K562 (cell line): ENCODE data around the gene OSBPL10. TPM values are rescaled to one million over a fixed set of nuclear protein-coding genes. Genes with fewer than 3 reads are reported as not detected.

Experiments
- ATAC-seq: fragments of 200-7000 bp; cut with Tn5 transposase; 3 replicates; pipeline ENCODE4 v1.9.1; 2020; ENCODE audit warnings: moderate library complexity
- BruUV-seq: library from RNA; stranded (reverse); fragments of 400-500 nt; replicated peaks from 2 replicates; lab custom pipeline; 2021; lab: Mats Ljungman, UMichigan
- CTCF ChIA-PET: fragments of 300-600 bp; formaldehyde crosslinking; extraction: SDS; loops from one replicate; lab custom pipeline; 2021; ENCODE audit warnings: low intra/inter-chr PET ratio; lab: Yijun Ruan, JAX
- POLR2A ChIA-PET: fragments of 300-600, 350-650 bp; sonication (Branson Sonifier 250); formaldehyde crosslinking; extraction: SDS; loops from one replicate; lab custom pipeline; 2021; ENCODE audit warnings: antibody characterized with exemption, inconsistent platforms; lab: Yijun Ruan, JAX
- DNase-seq, 4 experiments: peaks; one replicate each; pipeline versions ENCODE4 v3.0.0 to v3.0.0-alpha.2; 2011 to 2018; ENCODE audit warnings: low spot score in 3 of 4, mixed read lengths in 3 of 4; ENCODE audit errors: extremely low read depth in 1 of 4
- FAIRE-seq: peaks from 2 replicates; lab custom pipeline; 2011; peaks lifted over from hg19 to GRCh38; lab: Jason Lieb, UNC
- H2AFZ ChIP-seq: 2 replicates; pipeline ENCODE4 v1.6.0; 2011; ENCODE audit warnings: low read depth, low read length, control low read depth, inconsistent platforms
- H3K27ac ChIP-seq: fragments of 200-600 bp; 3 replicates; pipeline ENCODE4 v1.8.0; 2011; ENCODE audit warnings: low read depth, mild to moderate bottlenecking, control low read depth, inconsistent platforms, low read length, moderate library complexity, mixed read lengths; ENCODE audit errors: extremely low read depth
- H3K27me3 ChIP-seq, 2 experiments: fragments of 300-600 bp in 1 of 2; 2 replicates in 1 of 2; 3 replicates in 1 of 2; pipeline versions ENCODE4 v1.6.0 to v1.8.0; 2011; ENCODE audit warnings: inconsistent platforms in 2 of 2, low read length in 2 of 2, mild to moderate bottlenecking in 1 of 2, mixed read lengths in 1 of 2, moderate library complexity in 1 of 2; ENCODE audit not compliant: control insufficient read depth in 2 of 2, insufficient read depth in 2 of 2
- H3K36me3 ChIP-seq: fragments of 300-600 bp; 3 replicates; pipeline ENCODE4 v1.8.0; 2011; ENCODE audit warnings: mild to moderate bottlenecking, low read length, inconsistent platforms; ENCODE audit not compliant: control insufficient read depth, insufficient read depth
- H3K4me1 ChIP-seq, 2 experiments: fragments of 200-600 bp in 1 of 2; replicated peaks in 1 of 2; 2 replicates in 1 of 2; 3 replicates in 1 of 2; pipeline versions ENCODE4 v1.5.1 to v1.8.0; 2011; ENCODE audit warnings: inconsistent platforms in 2 of 2, low read length in 2 of 2, mild to moderate bottlenecking in 1 of 2, mixed read lengths in 1 of 2, moderate library complexity in 1 of 2; ENCODE audit not compliant: control insufficient read depth in 2 of 2, insufficient read depth in 2 of 2
- H3K4me2 ChIP-seq: 2 replicates; pipeline ENCODE4 v1.6.1; 2011; ENCODE audit warnings: low read length, control low read depth, inconsistent platforms, mixed read lengths; ENCODE audit not compliant: insufficient read depth
- H3K4me3 ChIP-seq: fragments of 200-600 bp; sonication (generic), shearing (Covaris generic); 2 replicates; pipeline ENCODE4 v1.5.1; 2016; ENCODE audit warnings: control low read depth, inconsistent platforms
- H3K79me2 ChIP-seq: fragments of 200-600 bp; 3 replicates; pipeline ENCODE4 v1.8.0; 2011; ENCODE audit warnings: low read length, inconsistent platforms; ENCODE audit not compliant: control insufficient read depth, insufficient read depth
- H3K9ac ChIP-seq, 2 experiments: 2 replicates each; pipeline versions ENCODE4 v1.6.0 to v1.6.1; 2011; ENCODE audit warnings: low read depth in 2 of 2, low read length in 2 of 2, control low read depth in 1 of 2, inconsistent platforms in 1 of 2, mild to moderate bottlenecking in 1 of 2, mixed read lengths in 1 of 2; ENCODE audit not compliant: insufficient read depth in 1 of 2
- H3K9me1 ChIP-seq: one replicate; pipeline ENCODE4 v1.6.0; 2011; ENCODE audit warnings: inconsistent platforms, mild to moderate bottlenecking, low read length, moderate library complexity; ENCODE audit not compliant: control insufficient read depth, insufficient read depth
- H3K9me3 ChIP-seq: replicated peaks from 2 replicates; pipeline ENCODE4 v1.5.1; 2011; ENCODE audit warnings: low read depth, low read length, inconsistent platforms; ENCODE audit not compliant: control insufficient read depth, insufficient read depth
- H4K20me1 ChIP-seq: replicated peaks from 2 replicates; pipeline ENCODE4 v1.6.1; 2011; ENCODE audit warnings: low read length, inconsistent platforms, mixed read lengths; ENCODE audit not compliant: control insufficient read depth, insufficient read depth
- CBX1 ChIP-seq: sonication (generic); IDR thresholded peaks from 2 replicates; pipeline ENCODE4 v1.6.1; 2016; ENCODE audit warnings: antibody characterized with exemption, low read depth, mild to moderate bottlenecking
- CSDE1 ChIP-seq, 2 experiments: fragments of 450-650 bp; IDR thresholded peaks; 2 replicates each; pipeline ENCODE4 v1.6.1; 2016; ENCODE audit warnings: mild to moderate bottlenecking in 1 of 2
- ETV1 ChIP-seq: fragments of 450-650 bp; conservative IDR thresholded peaks from 2 replicates; pipeline ENCODE4 v1.6.1; 2016; ENCODE audit warnings: missing genetic modification characterization, control low read depth, low read depth, missing compliant biosample characterization
- GATA2 ChIP-seq: sonication (generic); formaldehyde crosslinking; IDR thresholded peaks from 2 replicates; pipeline ENCODE4 v1.4.0; 2020; ENCODE audit warnings: mild to moderate bottlenecking, missing genetic modification reagents
- KLF1 ChIP-seq: fragments of 450-650 bp; IDR thresholded peaks from 2 replicates; pipeline ENCODE4 v1.6.1; 2016; ENCODE audit warnings: missing genetic modification characterization, missing compliant biosample characterization
- MYBL2 ChIP-seq, 2 experiments: fragments of 450-650 bp in 1 of 2; sonication (generic) in 1 of 2; formaldehyde crosslinking in 1 of 2; IDR thresholded peaks; 2 replicates each; pipeline versions ENCODE4 v1.6.1 to v1.8.1; 2017 to 2022; ENCODE audit warnings: borderline replicate concordance in 1 of 2, inconsistent platforms in 1 of 2, low read depth in 1 of 2, mild to moderate bottlenecking in 1 of 2, missing genetic modification reagents in 1 of 2, moderate library complexity in 1 of 2
- RBM14 ChIP-seq: fragments of 200-400 bp; formaldehyde crosslinking; IDR thresholded peaks from 2 replicates; pipeline ENCODE4 v1.6.1; 2018; ENCODE audit warnings: low read depth, mild to moderate bottlenecking, low read length, moderate library complexity, borderline replicate concordance; ENCODE audit not compliant: insufficient read depth
- SNRNP70 ChIP-seq: fragments of 200-400 bp; formaldehyde crosslinking; optimal IDR thresholded peaks from 2 replicates; pipeline ENCODE3; 2017; ENCODE audit warnings: low read depth, low read length
- TAF15 ChIP-seq: fragments of 200-400 bp; formaldehyde crosslinking; IDR thresholded peaks from 2 replicates; pipeline ENCODE4 v1.6.1; 2017; ENCODE audit warnings: mild to moderate bottlenecking, low read depth, low read length, moderate library complexity
- TCF7L2 ChIP-seq: fragments of 150-350 bp; IDR thresholded peaks from 2 replicates; pipeline ENCODE4 v1.6.1; 2016; ENCODE audit warnings: low read depth, mild to moderate bottlenecking, low read length, moderate library complexity
- THAP7 ChIP-seq: fragments of 250-450 bp; sonication (Bioruptor Pico); IDR thresholded peaks from 2 replicates; pipeline ENCODE4 v1.5.0; 2021
- ZNF280A ChIP-seq: fragments of 450-650 bp; IDR thresholded peaks from 2 replicates; pipeline ENCODE4 v1.6.1; 2018; ENCODE audit warnings: mild to moderate bottlenecking, low read depth; ENCODE audit not compliant: partially characterized antibody
- ZNF583 ChIP-seq: fragments of 250-450 bp; sonication (Bioruptor Pico); IDR thresholded peaks from 2 replicates; pipeline ENCODE4 v1.4.0; 2020
- WGBS: fragments of 100-300 bp; shearing (Covaris generic); methylation state at CpG from one replicate; pipeline ENCODE4 v1.1.6; 2016; ENCODE audit warnings: low coverage, mixed read lengths; ENCODE audit not compliant: insufficient coverage; ENCODE audit errors: missing lambda C conversion rate; 5-methylcytosine and 5-hydroxymethylcytosine counted together
- in situ Hi-C: fragments of 300-500 bp; cut with MboI; formaldehyde crosslinking; loops from 4 replicates; pipeline ENCODE4 v1.15.0; 2018; ENCODE audit warnings: inconsistent platforms, mixed read lengths
- intact Hi-C: fragments of 100-400 bp; cut with micrococcal nuclease; formaldehyde crosslinking; loops from 2 replicates; pipeline ENCODE4 v1.14.2; 2022
- polyA plus RNA-seq, 8 experiments: library from polyadenylated mRNA; depleted of rRNA in 4 of 8; stranded (reverse) in 5 of 8; unstranded in 3 of 8; fragments of >200 nt; fragmentation: Nextera tagmentation in 2 of 8; fragmentation: Illumina TruSeq in 1 of 8; extraction: Ambion mirVana in 2 of 8; extraction: Trizol in 1 of 8; gene quantifications; 2 replicates each; pipeline versions ENCODE4 v1.2.1 to v1.2.3, GENCODE V29; 2011 to 2014; ENCODE audit warnings: inconsistent platforms in 1 of 8, missing spikeins in 1 of 8
- total RNA-seq, 7 experiments: library from RNA; depleted of rRNA in 6 of 7; stranded (reverse); fragments of >200 nt in 6 of 7; fragmentation: Illumina TruSeq in 2 of 7; extraction: Trizol in 2 of 7; gene quantifications; 2 replicates each; pipeline versions ENCODE4 v1.2.1 to v1.2.3, GENCODE V29; 2011 to 2021; ENCODE audit warnings: low replicate concordance in 1 of 7

Gene OSBPL10
- total and polyA plus RNA-seq, 9 of the 15 experiments (the other 6 are each of a cell fraction or from before 2014, with no cell fraction given): 0.03 to 0.19 (median 0.14) TPM; not detected in 2

GRCh38 chr3:31978553-31978952, 2.5 kb downstream of the OSBPL10 start:
- Histone ChIP-seq H3K4me3 (no peak overlapping the region), H3K9me3 (no peaks in the 10 kb centered on the region), H3K9me1 (no peaks in the 10 kb centered on the region), H3K4me2 (no peak overlapping the region), H3K27ac (no peak overlapping the region), H3K9ac (no peak overlapping the region), H3K27me3 (peaks cover 16 to 29% of the 10 kb centered on the region in 2 experiments; a peak in 4 of 5 replicates), H3K36me3 (no peaks in the 10 kb centered on the region), H4K20me1 (no peaks in the 10 kb centered on the region; the same call in 1 of the 2 replicates), H3K79me2 (no peaks in the 10 kb centered on the region)
- CTCF ChIA-PET: no interaction called here
- WGBS: 1% methylated on average over 4 of the region's 4 CpGs
- BruUV-seq: no TSS peak
- FAIRE-seq: no peak
- no peak for ATAC-seq
- TF ChIP-seq GATA2 (CRISPR knock-in tag): no peak
- TF ChIP-seq TAF15: no peak
- TF ChIP-seq THAP7 (CRISPR knock-in tag): no peak
- TF ChIP-seq SNRNP70: no peak
- TF ChIP-seq ZNF583 (CRISPR knock-in tag): no peak
- TF ChIP-seq TCF7L2: no peak
- no peak for TF ChIP-seq RBM14
- no peak for TF ChIP-seq ZNF280A
- TF ChIP-seq MYBL2 (IDR thresholded peaks at IDR 0.05; ENCODE audit: low read depth): no peak
- no peak for TF ChIP-seq MYBL2 (CRISPR knock-in tag; IDR thresholded peaks at IDR 0.05; ENCODE audit: borderline replicate concordance)
- TF ChIP-seq ETV1 (tag): no peak
- no peak for TF ChIP-seq CSDE1 (IDR thresholded peaks at IDR 0.05)
- TF ChIP-seq CBX1: no peak
- TF ChIP-seq KLF1 (tag): no peak
- TF ChIP-seq, all 486 proteins: peak for 0
- H2AFZ ChIP-seq: no peak overlapping the region
- peaks cover 0 to 14% of the 10 kb centered on the region in 2 experiments; a peak in 2 of 5 replicates for H3K4me1 ChIP-seq
- in situ Hi-C loops: no loop called here
- intact Hi-C loops: no loop called here
- POLR2A ChIA-PET: no interaction called here
- DNase-seq: no peak
